A673 (cell line): ENCODE results near the gene UROS.

Experiments
- CTCF ChIP-seq: fragments of 300-800, 200-600 bp; sonication (generic); conservative IDR thresholded peaks from 2 replicates; pipeline ENCODE4 v1.5.1; 2017; ENCODE audit warnings: low read depth, mild to moderate bottlenecking, antibody characterized with exemption, low read length, moderate library complexity, mixed read lengths
- EZH2 ChIP-seq: fragments of 200-600 bp; sonication (generic); IDR thresholded peaks from 2 replicates; pipeline ENCODE4 v1.6.1; 2017; ENCODE audit warnings: borderline replicate concordance, low read depth, mild to moderate bottlenecking, mixed read lengths, antibody characterized with exemption, low read length; ENCODE audit not compliant: poor library complexity, severe bottlenecking

- TF ChIP-seq EZH2 (no peak), CTCF (no peak)
These were observed 15.0 kb downstream of the UROS start for GRCh38 chr10:125808047-125808446.
